HepG2 (cell line): ENCODE data around the gene METTL1. TPM values are rescaled to one million over a fixed set of nuclear protein-coding genes. Genes with fewer than 3 reads are reported as not detected.

Source experiments
- DPF2 ChIP-seq: sonication (generic); formaldehyde crosslinking; IDR thresholded peaks from 2 replicates; pipeline ENCODE4 v1.4.0; 2020; ENCODE audit warnings: mild to moderate bottlenecking, low read depth, missing genetic modification reagents, borderline replicate concordance
- EED ChIP-seq: sonication (generic); formaldehyde crosslinking; IDR thresholded peaks from 2 replicates; pipeline ENCODE4 v1.5.0; 2020; ENCODE audit warnings: mild to moderate bottlenecking, missing genetic modification reagents
- FOXA3 ChIP-seq: IDR thresholded peaks from 2 replicates; pipeline ENCODE4 v1.6.1; 2016; ENCODE audit warnings: missing genetic modification reagents, missing compliant biosample characterization
- KDM2A ChIP-seq: sonication (generic); formaldehyde crosslinking; IDR thresholded peaks from 2 replicates; pipeline ENCODE4 v1.4.0; 2020; ENCODE audit warnings: low read depth, missing genetic modification reagents, borderline replicate concordance
- MXI1 ChIP-seq: IDR thresholded peaks from 3 replicates; pipeline ENCODE4 v1.6.1; 2012; ENCODE audit warnings: low read depth, low read length, inconsistent platforms, borderline replicate concordance
- MYC ChIP-seq: sonication (generic); formaldehyde crosslinking; IDR thresholded peaks from 2 replicates; pipeline ENCODE4 v1.9.0; 2021; ENCODE audit warnings: missing genetic modification reagents, borderline replicate concordance
- RARG ChIP-seq: sonication (generic); formaldehyde crosslinking; IDR thresholded peaks from 2 replicates; pipeline ENCODE4 v1.4.0; 2020; ENCODE audit warnings: low read depth, mild to moderate bottlenecking, missing genetic modification reagents
- REPIN1 ChIP-seq: sonication (generic); formaldehyde crosslinking; IDR thresholded peaks from 2 replicates; pipeline ENCODE4 v1.8.0; 2022; ENCODE audit warnings: missing genetic modification reagents, low read depth, mild to moderate bottlenecking, borderline replicate concordance
- TOE1 ChIP-seq: sonication (generic); formaldehyde crosslinking; IDR thresholded peaks from 2 replicates; pipeline ENCODE4 v1.4.0; 2020; ENCODE audit warnings: mild to moderate bottlenecking, missing genetic modification reagents
- ZBTB21 ChIP-seq: sonication (generic); formaldehyde crosslinking; IDR thresholded peaks from 2 replicates; pipeline ENCODE4 v1.4.0; 2020; ENCODE audit warnings: missing genetic modification reagents
- ZNF577 ChIP-seq: sonication (generic); formaldehyde crosslinking; IDR thresholded peaks from 2 replicates; pipeline ENCODE4 v1.4.0; 2020; ENCODE audit warnings: mild to moderate bottlenecking, low read depth, missing genetic modification reagents, borderline replicate concordance
- ZSCAN30 ChIP-seq: sonication (generic); formaldehyde crosslinking; IDR thresholded peaks from 2 replicates; pipeline ENCODE4 v1.5.0; 2020; ENCODE audit warnings: mild to moderate bottlenecking, missing genetic modification reagents
- polyA plus RNA-seq, 8 experiments: library from polyadenylated mRNA; depleted of rRNA in 3 of 8; stranded (reverse) in 7 of 8; unstranded in 1 of 8; fragments of >200 nt; fragmentation: Illumina TruSeq in 4 of 8; extraction: Trizol in 4 of 8; gene quantifications; 2 replicates each; pipeline versions ENCODE4 v1.2.1 to v1.2.3, GENCODE V29; 2011 to 2016; ENCODE audit warnings: low read depth in 4 of 8, missing spikeins in 1 of 8, mixed read lengths in 1 of 8; ENCODE audit not compliant: insufficient read depth in 1 of 8
- total RNA-seq, 5 experiments: library from RNA; depleted of rRNA; stranded (reverse); fragments of >200 nt; fragmentation: Illumina TruSeq; extraction: Trizol; gene quantifications; 2 replicates each; pipeline ENCODE4 v1.2.3, GENCODE V29; 2016; ENCODE audit warnings: low read depth in 1 of 5
- TF ChIP-seq, protein P1 (sequence below), 2 experiments: sonication (generic) in 1 of 2; formaldehyde crosslinking in 1 of 2; IDR thresholded peaks; 2 replicates each; pipeline versions ENCODE4 v1.4.0 to v1.6.1; 2018 to 2020; ENCODE audit warnings: missing genetic modification reagents in 2 of 2, borderline replicate concordance in 1 of 2, low read depth in 1 of 2, mild to moderate bottlenecking in 1 of 2, missing biosample characterization in 1 of 2
- TF ChIP-seq, protein P2 (sequence below): sonication (generic); formaldehyde crosslinking; IDR thresholded peaks from 2 replicates; pipeline ENCODE4 v1.4.0; 2020; ENCODE audit warnings: mild to moderate bottlenecking, missing genetic modification reagents, borderline replicate concordance
- TF ChIP-seq, protein P3 (sequence below): sonication (generic); formaldehyde crosslinking; IDR thresholded peaks from 2 replicates; pipeline ENCODE4 v1.9.0; 2021; ENCODE audit warnings: mild to moderate bottlenecking, missing genetic modification reagents

The METTL1 gene
- total and polyA plus RNA-seq, 2 of the 13 experiments (the other 11 are each of a cell fraction or from before 2014, with no cell fraction given) = 34.7 to 36.9 TPM

DNA sequence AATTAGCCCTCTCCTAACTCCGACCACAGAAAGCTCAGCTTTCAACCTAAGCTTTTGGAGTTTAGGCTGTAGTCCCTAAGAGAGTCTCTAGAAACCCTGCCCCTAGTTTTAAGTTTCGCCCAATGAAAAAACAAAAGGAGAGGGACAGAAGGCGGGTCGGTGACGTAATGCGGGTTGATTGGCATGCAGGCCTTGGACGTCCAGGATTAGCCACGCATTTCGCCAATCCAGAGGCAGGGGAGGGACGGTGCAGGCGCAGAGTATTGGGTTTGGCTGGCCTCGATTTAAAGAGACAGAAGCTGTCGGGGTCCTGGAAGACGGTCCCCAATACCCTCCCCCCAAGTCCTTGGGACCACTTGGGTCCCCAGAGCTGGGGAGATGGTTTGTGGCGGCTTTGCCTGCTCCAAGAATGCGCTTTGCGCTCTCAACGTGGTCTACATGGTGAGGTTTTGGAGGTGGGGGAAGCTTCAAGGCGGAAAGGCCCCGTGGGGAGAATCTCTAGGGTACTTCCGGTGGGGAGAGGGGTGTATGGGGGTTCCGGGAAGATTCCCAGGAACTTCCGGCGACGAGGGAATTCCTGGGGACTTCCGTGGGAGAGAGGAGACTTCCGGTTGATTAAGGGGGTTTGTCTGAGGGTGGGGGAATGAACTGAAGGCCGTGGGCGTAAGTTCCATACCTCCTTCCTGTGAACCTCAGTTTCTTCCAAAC lies 27.0 kb downstream of the METTL1 start, which contains the start of gene TSPAN31 (continued):
- TF ChIP-seq, protein P1, sequence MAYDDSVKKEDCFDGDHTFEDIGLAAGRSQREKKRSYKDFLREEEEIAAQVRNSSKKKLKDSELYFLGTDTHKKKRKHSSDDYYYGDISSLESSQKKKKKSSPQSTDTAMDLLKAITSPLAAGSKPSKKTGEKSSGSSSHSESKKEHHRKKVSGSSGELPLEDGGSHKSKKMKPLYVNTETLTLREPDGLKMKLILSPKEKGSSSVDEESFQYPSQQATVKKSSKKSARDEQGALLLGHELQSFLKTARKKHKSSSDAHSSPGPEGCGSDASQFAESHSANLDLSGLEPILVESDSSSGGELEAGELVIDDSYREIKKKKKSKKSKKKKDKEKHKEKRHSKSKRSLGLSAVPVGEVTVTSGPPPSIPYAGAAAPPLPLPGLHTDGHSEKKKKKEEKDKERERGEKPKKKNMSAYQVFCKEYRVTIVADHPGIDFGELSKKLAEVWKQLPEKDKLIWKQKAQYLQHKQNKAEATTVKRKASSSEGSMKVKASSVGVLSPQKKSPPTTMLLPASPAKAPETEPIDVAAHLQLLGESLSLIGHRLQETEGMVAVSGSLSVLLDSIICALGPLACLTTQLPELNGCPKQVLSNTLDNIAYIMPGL (CRISPR knock-in tag; IDR thresholded peaks at IDR 0.05; ENCODE audit: borderline replicate concordance in 1 of 2, low read depth in 1 of 2) = peak in 1 of 2 experiments; percentile 50; a peak in 2 of 4 replicates
- peak; percentile 4; the same call in 1 of the 3 replicates for TF ChIP-seq MXI1
- TF ChIP-seq MYC = no peak
- TF ChIP-seq EED (CRISPR knock-in tag) = no peak
- TF ChIP-seq ZBTB21 (CRISPR knock-in tag) = peak; percentile 83
- TF ChIP-seq RARG (CRISPR knock-in tag) = no peak
- TF ChIP-seq, protein P2, sequence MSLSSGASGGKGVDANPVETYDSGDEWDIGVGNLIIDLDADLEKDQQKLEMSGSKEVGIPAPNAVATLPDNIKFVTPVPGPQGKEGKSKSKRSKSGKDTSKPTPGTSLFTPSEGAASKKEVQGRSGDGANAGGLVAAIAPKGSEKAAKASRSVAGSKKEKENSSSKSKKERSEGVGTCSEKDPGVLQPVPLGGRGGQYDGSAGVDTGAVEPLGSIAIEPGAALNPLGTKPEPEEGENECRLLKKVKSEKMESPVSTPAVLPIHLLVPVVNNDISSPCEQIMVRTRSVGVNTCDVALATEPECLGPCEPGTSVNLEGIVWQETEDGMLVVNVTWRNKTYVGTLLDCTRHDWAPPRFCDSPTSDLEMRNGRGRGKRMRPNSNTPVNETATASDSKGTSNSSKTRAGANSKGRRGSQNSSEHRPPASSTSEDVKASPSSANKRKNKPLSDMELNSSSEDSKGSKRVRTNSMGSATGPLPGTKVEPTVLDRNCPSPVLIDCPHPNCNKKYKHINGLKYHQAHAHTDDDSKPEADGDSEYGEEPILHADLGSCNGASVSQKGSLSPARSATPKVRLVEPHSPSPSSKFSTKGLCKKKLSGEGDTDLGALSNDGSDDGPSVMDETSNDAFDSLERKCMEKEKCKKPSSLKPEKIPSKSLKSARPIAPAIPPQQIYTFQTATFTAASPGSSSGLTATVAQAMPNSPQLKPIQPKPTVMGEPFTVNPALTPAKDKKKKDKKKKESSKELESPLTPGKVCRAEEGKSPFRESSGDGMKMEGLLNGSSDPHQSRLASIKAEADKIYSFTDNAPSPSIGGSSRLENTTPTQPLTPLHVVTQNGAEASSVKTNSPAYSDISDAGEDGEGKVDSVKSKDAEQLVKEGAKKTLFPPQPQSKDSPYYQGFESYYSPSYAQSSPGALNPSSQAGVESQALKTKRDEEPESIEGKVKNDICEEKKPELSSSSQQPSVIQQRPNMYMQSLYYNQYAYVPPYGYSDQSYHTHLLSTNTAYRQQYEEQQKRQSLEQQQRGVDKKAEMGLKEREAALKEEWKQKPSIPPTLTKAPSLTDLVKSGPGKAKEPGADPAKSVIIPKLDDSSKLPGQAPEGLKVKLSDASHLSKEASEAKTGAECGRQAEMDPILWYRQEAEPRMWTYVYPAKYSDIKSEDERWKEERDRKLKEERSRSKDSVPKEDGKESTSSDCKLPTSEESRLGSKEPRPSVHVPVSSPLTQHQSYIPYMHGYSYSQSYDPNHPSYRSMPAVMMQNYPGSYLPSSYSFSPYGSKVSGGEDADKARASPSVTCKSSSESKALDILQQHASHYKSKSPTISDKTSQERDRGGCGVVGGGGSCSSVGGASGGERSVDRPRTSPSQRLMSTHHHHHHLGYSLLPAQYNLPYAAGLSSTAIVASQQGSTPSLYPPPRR (CRISPR knock-in tag) = 0 out of 2 replicates have a peak, but pooled peaks have one; percentile 13
- TF ChIP-seq, protein P3, sequence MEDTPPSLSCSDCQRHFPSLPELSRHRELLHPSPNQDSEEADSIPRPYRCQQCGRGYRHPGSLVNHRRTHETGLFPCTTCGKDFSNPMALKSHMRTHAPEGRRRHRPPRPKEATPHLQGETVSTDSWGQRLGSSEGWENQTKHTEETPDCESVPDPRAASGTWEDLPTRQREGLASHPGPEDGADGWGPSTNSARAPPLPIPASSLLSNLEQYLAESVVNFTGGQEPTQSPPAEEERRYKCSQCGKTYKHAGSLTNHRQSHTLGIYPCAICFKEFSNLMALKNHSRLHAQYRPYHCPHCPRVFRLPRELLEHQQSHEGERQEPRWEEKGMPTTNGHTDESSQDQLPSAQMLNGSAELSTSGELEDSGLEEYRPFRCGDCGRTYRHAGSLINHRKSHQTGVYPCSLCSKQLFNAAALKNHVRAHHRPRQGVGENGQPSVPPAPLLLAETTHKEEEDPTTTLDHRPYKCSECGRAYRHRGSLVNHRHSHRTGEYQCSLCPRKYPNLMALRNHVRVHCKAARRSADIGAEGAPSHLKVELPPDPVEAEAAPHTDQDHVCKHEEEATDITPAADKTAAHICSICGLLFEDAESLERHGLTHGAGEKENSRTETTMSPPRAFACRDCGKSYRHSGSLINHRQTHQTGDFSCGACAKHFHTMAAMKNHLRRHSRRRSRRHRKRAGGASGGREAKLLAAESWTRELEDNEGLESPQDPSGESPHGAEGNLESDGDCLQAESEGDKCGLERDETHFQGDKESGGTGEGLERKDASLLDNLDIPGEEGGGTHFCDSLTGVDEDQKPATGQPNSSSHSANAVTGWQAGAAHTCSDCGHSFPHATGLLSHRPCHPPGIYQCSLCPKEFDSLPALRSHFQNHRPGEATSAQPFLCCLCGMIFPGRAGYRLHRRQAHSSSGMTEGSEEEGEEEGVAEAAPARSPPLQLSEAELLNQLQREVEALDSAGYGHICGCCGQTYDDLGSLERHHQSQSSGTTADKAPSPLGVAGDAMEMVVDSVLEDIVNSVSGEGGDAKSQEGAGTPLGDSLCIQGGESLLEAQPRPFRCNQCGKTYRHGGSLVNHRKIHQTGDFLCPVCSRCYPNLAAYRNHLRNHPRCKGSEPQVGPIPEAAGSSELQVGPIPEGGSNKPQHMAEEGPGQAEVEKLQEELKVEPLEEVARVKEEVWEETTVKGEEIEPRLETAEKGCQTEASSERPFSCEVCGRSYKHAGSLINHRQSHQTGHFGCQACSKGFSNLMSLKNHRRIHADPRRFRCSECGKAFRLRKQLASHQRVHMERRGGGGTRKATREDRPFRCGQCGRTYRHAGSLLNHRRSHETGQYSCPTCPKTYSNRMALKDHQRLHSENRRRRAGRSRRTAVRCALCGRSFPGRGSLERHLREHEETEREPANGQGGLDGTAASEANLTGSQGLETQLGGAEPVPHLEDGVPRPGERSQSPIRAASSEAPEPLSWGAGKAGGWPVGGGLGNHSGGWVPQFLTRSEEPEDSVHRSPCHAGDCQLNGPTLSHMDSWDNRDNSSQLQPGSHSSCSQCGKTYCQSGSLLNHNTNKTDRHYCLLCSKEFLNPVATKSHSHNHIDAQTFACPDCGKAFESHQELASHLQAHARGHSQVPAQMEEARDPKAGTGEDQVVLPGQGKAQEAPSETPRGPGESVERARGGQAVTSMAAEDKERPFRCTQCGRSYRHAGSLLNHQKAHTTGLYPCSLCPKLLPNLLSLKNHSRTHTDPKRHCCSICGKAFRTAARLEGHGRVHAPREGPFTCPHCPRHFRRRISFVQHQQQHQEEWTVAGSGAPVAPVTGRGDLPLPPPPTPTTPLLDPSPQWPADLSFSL (CRISPR knock-in tag) = no peak
- no peak for TF ChIP-seq DPF2 (CRISPR knock-in tag)
- TF ChIP-seq REPIN1 = no peak; the same call in 1 of the 2 replicates
- TF ChIP-seq FOXA3 = no peak; the same call in 1 of the 2 replicates
- TF ChIP-seq TOE1 (CRISPR knock-in tag) = no peak
- peak; percentile 92 for TF ChIP-seq KDM2A (CRISPR knock-in tag)
- TF ChIP-seq ZSCAN30 (CRISPR knock-in tag) = no peak
- no peak for TF ChIP-seq ZNF577 (CRISPR knock-in tag)
